Caco-2 (cell line): ENCODE measurements around the gene YAE1. TPM values are rescaled to one million over a fixed set of nuclear protein-coding genes. Genes with fewer than 3 reads are reported as not detected.

Source experiments
- BruUV-seq: library from RNA; stranded (reverse); fragments of 400-500 nt; replicated peaks from 2 replicates; lab custom pipeline; 2021; lab: Mats Ljungman, UMichigan
- CTCF ChIA-PET: fragments of 300-600 bp; sonication (Branson Sonifier 250); formaldehyde crosslinking; loops from one replicate; lab custom pipeline; 2022; ENCODE audit warnings: antibody characterized with exemption; lab: Charles Lee
- POLR2A ChIA-PET: fragments of 300-600 bp; sonication (Branson Sonifier 250); formaldehyde crosslinking; loops from one replicate; lab custom pipeline; 2022; ENCODE audit warnings: antibody characterized with exemption; lab: Charles Lee
- DNase-seq, 2 experiments: peaks; one replicate each; pipeline versions ENCODE4 v3.0.0 to v3.0.0-alpha.2; 2020 to 2022
- H3K27me3 ChIP-seq: replicated peaks from 2 replicates; pipeline ENCODE4 v1.6.0; 2011; ENCODE audit warnings: low read length; ENCODE audit not compliant: control insufficient read depth, insufficient read depth
- H3K36me3 ChIP-seq: 2 replicates; pipeline ENCODE4 v1.5.1; 2011; ENCODE audit warnings: low read length; ENCODE audit not compliant: control insufficient read depth, insufficient read depth
- H3K4me1 ChIP-seq: fragments of 250-450 bp; sonication (Bioruptor Pico); 2 replicates; pipeline ENCODE4 v1.5.1; 2020; ENCODE audit warnings: mild to moderate bottlenecking
- H3K4me3 ChIP-seq: 2 replicates; pipeline ENCODE4 v1.5.1; 2011; ENCODE audit warnings: low read depth, mild to moderate bottlenecking, control low read depth, low read length
- H3K9me3 ChIP-seq: fragments of 250-450 bp; sonication (Bioruptor Pico); 2 replicates; pipeline ENCODE4 v1.5.1; 2020; ENCODE audit warnings: mild to moderate bottlenecking, moderate library complexity
- H3K27ac Mint-ChIP-seq: one replicate; pipeline ENCODE4 v1.8.0; 2022; ENCODE audit warnings: mixed read lengths; ENCODE audit not compliant: unreplicated experiment
- H3K27me3 Mint-ChIP-seq: one replicate; pipeline ENCODE4 v1.8.0; 2022; ENCODE audit warnings: mixed read lengths; ENCODE audit not compliant: insufficient read depth, unreplicated experiment
- H3K36me3 Mint-ChIP-seq: one replicate; pipeline ENCODE4 v1.8.0; 2022; ENCODE audit warnings: mild to moderate bottlenecking, mixed read lengths; ENCODE audit not compliant: insufficient read depth, unreplicated experiment
- H3K4me1 Mint-ChIP-seq: one replicate; pipeline ENCODE4 v1.8.0; 2022; ENCODE audit warnings: low read depth, mixed read lengths; ENCODE audit not compliant: unreplicated experiment
- H3K4me3 Mint-ChIP-seq: one replicate; pipeline ENCODE4 v1.8.0; 2022; ENCODE audit warnings: mild to moderate bottlenecking, moderate library complexity, mixed read lengths; ENCODE audit not compliant: unreplicated experiment
- H3K9me3 Mint-ChIP-seq: one replicate; pipeline ENCODE4 v1.8.0; 2022; ENCODE audit warnings: mixed read lengths; ENCODE audit not compliant: unreplicated experiment
- intact Hi-C: fragments of 100-400 bp; cut with micrococcal nuclease; formaldehyde crosslinking; loops from one replicate; pipeline ENCODE4 v1.10.0; 2022; ENCODE audit not compliant: unreplicated experiment
- total RNA-seq: library from RNA; stranded (reverse); gene quantifications from 2 replicates; pipeline ENCODE4 v1.2.3, GENCODE V29; 2022
- TF ChIP-seq, protein P1 (sequence below), 2 experiments: fragments of 200-600 bp in 1 of 2; IDR thresholded peaks; 1 replicate in 1 of 2; 2 replicates in 1 of 2; pipeline versions ENCODE4 v1.5.1 to v1.8.0; 2011 to 2022; ENCODE audit warnings: antibody characterized with exemption in 1 of 2, control low read depth in 1 of 2, inconsistent platforms in 1 of 2, low read depth in 1 of 2, low read length in 1 of 2, mild to moderate bottlenecking in 1 of 2, moderate library complexity in 1 of 2; ENCODE audit not compliant: insufficient read depth in 1 of 2, severe bottlenecking in 1 of 2, unreplicated experiment in 1 of 2

YAE1 gene
- total RNA-seq, 1 experiment from 2014 or later: 22.4 TPM

DNA sequence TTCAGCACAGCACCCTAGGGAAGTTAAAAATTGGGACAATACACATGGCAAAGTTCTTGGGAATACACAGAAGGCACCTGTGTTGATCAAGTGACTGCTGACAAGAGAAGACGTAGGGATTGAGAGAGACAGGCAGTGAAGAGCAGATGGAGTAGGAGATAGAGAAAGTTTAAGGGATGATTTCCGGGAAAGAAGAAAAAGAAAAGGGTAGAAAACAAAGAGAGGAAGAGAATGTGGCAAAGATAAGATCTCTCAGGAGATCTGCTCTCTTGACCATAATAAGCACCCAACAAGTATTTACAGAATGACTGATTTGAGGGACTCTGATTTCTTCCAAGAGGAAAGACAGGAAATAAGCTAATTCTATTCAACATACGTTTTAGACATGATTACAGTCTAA is 42.1 kb downstream of the YAE1 start:
- intact Hi-C loops: no loop called here
- Histone ChIP-seq H3K27me3 (no peaks in the 10 kb centered on the region; the same call in 1 of the 2 replicates), H3K9me3 (no peaks in the 10 kb centered on the region), H3K4me3 (no peak overlapping the region), H3K36me3 (no peaks in the 10 kb centered on the region), H3K4me1 (no peaks in the 10 kb centered on the region)
- Mint-ChIP-seq H3K9me3 (no peaks in the 10 kb centered on the region), H3K27ac (no peak overlapping the region), H3K4me1 (peaks cover 7% of the 10 kb centered on the region), H3K4me3 (no peak overlapping the region), H3K36me3 (no peaks in the 10 kb centered on the region), H3K27me3 (no peaks in the 10 kb centered on the region)
- no TSS peak for BruUV-seq
- no peak for DNase-seq
- ChIA-PET POLR2A (no interaction called here), CTCF (no interaction called here)
- TF ChIP-seq, protein P1, sequence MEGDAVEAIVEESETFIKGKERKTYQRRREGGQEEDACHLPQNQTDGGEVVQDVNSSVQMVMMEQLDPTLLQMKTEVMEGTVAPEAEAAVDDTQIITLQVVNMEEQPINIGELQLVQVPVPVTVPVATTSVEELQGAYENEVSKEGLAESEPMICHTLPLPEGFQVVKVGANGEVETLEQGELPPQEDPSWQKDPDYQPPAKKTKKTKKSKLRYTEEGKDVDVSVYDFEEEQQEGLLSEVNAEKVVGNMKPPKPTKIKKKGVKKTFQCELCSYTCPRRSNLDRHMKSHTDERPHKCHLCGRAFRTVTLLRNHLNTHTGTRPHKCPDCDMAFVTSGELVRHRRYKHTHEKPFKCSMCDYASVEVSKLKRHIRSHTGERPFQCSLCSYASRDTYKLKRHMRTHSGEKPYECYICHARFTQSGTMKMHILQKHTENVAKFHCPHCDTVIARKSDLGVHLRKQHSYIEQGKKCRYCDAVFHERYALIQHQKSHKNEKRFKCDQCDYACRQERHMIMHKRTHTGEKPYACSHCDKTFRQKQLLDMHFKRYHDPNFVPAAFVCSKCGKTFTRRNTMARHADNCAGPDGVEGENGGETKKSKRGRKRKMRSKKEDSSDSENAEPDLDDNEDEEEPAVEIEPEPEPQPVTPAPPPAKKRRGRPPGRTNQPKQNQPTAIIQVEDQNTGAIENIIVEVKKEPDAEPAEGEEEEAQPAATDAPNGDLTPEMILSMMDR (IDR thresholded peaks at IDR 0.05; ENCODE audit: insufficient read depth in 1 of 2, low read depth in 1 of 2, low read length in 1 of 2, severe bottlenecking in 1 of 2, unreplicated experiment in 1 of 2): no peak

DNA sequence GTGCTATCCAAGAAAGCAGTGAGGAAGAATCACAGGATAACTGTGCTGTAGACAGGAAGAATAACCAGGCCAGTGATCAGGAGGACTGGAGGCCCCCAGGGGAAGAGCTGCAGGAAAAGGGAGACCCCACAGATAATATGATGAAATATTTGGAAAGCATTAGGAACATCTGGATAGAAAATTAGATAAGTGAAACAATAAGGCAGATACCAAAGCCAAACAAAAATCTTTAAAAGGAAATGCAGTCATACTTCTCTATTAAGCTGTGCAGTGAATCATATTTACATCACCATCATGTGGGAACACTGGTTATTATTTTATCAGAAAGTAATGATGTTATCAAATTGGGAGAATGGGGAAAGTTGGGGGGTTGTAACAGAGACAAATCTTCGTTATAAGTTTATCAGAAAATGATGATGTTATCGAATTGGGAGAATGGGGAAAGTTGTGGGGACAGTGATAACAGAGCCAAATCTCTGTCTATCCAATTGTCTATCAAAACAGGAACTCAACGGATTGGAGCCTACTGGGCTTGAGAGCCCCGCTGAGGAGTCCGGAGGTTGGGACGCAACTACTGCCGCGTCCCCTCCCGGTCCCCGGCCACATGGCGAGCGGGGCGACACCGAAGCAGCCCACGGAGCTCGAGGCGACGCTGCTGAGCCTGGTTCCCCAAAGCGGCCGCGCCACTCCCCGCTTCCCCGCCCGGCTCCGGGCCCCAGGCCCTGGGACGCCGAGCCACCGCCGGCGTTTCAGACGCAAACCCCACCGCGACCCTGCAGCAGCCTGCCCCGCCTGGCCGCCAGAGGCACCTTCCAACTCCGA is 43.1 kb downstream of the YAE1 start:
- H3K36me3 Mint-ChIP-seq: no peaks in the 10 kb centered on the region
- H3K4me3 ChIP-seq: no peak overlapping the region
- H3K27ac Mint-ChIP-seq: no peak overlapping the region

DNA sequence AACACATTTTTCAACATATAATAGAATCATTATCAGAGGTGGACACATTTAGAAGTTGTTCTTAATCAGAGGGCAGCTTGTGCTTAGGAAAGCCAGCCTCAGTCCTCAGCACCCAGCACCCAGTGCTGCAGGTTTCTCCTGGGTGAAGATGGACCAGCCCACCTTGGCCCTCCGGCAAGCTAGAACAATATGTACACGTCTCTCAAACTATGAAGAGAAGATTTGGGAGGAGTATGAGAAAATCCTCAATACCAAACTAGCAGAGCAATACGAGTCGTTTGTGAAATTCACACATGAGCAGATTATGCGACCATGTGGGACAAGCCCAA is 43.7 kb downstream of the YAE1 start:
- ChIA-PET POLR2A (no interaction called here), CTCF (no interaction called here)
- H3K4me1 Mint-ChIP-seq: peaks cover 7% of the 10 kb centered on the region
- no peaks in the 10 kb centered on the region for H3K9me3 Mint-ChIP-seq
- no peaks in the 10 kb centered on the region; the same call in 1 of the 2 replicates for H3K27me3 ChIP-seq
- H3K36me3 ChIP-seq: no peaks in the 10 kb centered on the region
- no TSS peak for BruUV-seq
- H3K9me3 ChIP-seq: no peaks in the 10 kb centered on the region
- H3K27ac Mint-ChIP-seq: no peak overlapping the region
- intact Hi-C loops: no loop called here
- no peaks in the 10 kb centered on the region for H3K27me3 Mint-ChIP-seq
- DNase-seq: no peak
- TF ChIP-seq, protein P1 (IDR thresholded peaks at IDR 0.05; ENCODE audit: insufficient read depth in 1 of 2, low read depth in 1 of 2, low read length in 1 of 2, severe bottlenecking in 1 of 2, unreplicated experiment in 1 of 2): no peak
- H3K4me1 ChIP-seq: no peaks in the 10 kb centered on the region
- H3K36me3 Mint-ChIP-seq: no peaks in the 10 kb centered on the region
- no peak overlapping the region for H3K4me3 ChIP-seq
- H3K4me3 Mint-ChIP-seq: no peak overlapping the region

More for the DNA sequence above, 43.1 kb downstream of the YAE1 start:
- H3K9me3 Mint-ChIP-seq: no peaks in the 10 kb centered on the region
- POLR2A ChIA-PET: no interaction called here
- intact Hi-C loops: no loop called here
- H3K4me1 Mint-ChIP-seq: peaks cover 7% of the 10 kb centered on the region
- DNase-seq: no peak
- Histone ChIP-seq H3K27me3 (no peaks in the 10 kb centered on the region; the same call in 1 of the 2 replicates), H3K9me3 (no peaks in the 10 kb centered on the region), H3K4me1 (no peaks in the 10 kb centered on the region), H3K36me3 (no peaks in the 10 kb centered on the region)
- BruUV-seq: no TSS peak
- CTCF ChIA-PET: no interaction called here
- no peak overlapping the region for H3K4me3 Mint-ChIP-seq
- H3K27me3 Mint-ChIP-seq: no peaks in the 10 kb centered on the region
- TF ChIP-seq, protein P1 (IDR thresholded peaks at IDR 0.05; ENCODE audit: insufficient read depth in 1 of 2, low read depth in 1 of 2, low read length in 1 of 2, severe bottlenecking in 1 of 2, unreplicated experiment in 1 of 2): no peak
